Measurements from ENCODE around the gene AKR1C8.
"Not testable (repeated sequence)": the region's sequence is repeated elsewhere in the genome, so short reads cannot be mapped to it uniquely, and the experiment has no call there.

AKR1C8 gene

DNA sequence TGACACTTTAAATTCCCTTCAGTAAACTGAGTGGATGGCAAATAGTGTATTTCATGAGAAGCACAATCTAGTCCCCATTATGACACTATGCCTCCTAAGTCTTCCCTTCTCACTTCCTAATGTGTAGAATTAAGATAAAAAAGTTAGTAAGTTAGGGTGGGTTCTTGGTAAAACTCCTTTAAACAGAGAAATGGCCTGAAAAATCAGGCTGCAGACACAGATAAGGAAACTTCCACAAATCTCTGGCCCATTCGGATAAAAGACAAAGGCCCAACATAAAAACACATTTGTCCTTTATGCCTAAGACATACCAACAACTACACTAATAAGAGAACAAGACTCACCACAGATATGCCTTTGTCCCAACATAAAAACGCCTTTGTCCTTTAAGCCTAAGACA, 21.5 kb downstream of the AKR1C8 start:
- DNase-seq = no peak

- DNase-seq = no peak
These were observed 25.8 kb downstream of the AKR1C8 start for GRCh38 chr10:5159126-5159525.

GRCh38 chr10:5157501-5157900, 27.4 kb downstream of the AKR1C8 start:
- no peak for DNase-seq

DNA sequence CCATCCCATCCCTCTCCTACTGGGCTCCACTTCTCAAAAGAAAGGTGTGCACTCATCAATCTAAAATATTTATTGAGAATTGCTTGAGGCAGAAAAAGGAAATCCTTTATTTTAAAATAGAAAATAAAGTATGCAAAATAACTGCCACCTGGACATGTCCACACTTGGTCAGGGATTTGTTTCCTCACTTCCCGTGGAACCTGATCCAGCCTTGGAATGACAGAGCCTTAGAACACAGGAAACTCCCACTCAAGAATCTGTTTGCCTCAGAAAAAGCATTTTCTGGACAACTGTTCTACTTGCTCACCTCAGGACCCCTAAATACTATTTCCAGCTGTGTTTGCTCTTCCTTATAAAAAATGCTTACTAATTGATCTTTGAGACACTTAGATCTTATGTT, 29.0 kb downstream of the AKR1C8 start:
- no peak for DNase-seq

GRCh38 chr10:5151076-5151475, 33.9 kb downstream of the AKR1C8 start:
- no peak for DNase-seq

- no peak for DNase-seq
These were observed 36.3 kb downstream of the AKR1C8 start for GRCh38 chr10:5148678-5149032.

- DNase-seq = no peak
These were observed 36.8 kb downstream of the AKR1C8 start for GRCh38 chr10:5147981-5148677.

DNA sequence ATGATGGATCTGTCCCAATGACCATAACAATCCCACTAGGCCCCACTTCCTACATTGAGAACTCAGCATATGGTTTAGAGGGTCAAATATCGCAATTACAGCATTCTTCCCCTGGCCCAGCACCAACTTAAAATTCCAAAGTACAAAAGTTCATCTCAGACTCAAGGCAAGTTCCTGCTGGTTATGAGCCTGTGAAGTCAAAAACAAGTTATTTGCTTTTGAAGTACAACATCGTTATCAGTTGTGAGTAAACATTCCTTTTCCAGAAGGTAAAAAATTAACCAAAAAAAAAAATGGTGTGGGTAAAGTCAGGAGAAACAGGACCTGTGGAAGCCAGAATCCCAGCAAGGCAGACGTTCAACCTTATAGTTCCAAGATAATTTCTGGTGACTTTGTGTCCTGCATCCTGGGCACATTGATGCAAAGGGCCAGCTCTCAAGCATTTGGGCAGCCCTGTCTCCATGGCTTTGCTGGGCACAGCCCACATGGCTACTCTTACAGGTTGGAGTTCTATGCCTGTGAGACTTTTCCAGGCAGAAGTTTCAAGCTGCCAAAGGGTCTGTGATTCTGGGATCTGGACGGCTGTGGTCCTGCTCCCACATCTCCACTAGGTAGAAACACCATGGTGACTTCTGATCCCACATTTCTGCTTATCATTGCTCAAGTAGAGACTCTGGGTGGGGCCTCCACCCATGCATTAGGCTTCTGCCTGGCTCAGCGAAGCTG, 37.5 kb downstream of the AKR1C8 start:
- DNase-seq = no peak

DNA sequence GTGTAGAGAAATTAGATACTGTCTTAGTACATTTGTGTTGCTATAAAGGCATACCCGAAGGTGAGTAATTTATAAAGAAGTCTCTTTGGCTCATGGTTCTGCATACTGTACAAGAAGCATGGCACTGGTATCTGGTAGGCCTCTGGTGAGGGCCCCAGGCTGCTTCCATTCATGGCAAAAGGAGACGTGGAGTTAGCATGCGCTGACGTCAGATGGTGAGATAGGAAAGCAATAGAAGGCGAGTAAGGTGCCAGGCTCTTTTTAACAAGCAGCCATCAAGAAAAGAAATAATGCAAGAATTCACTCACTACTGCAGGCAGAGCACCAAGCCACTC, 38.1 kb downstream of the AKR1C8 start:
- DNase-seq = no peak

DNA sequence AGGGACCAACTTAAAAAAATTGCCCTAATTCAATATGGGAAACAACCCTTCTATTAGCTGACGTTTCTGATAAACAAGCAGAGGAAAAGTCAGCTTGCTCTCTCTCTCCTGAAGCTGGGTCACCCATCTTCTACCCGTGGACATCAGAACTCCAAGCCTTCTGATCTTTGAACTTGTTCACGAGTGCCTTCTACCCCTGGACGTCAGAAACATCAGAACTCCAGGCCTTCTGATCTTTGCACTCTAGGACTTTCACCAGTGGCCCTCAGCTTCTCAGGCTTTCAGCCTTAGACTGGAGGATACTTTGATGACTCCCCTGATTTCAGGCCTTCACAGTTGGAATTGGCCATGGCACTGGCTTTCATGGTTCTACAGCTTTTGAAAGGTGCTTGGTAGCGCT, 41.8 kb downstream of the AKR1C8 start:
- DNase-seq = no peak

- no peak for DNase-seq
These were observed 42.8 kb downstream of the AKR1C8 start for GRCh38 chr10:5142199-5142598.

GRCh38 chr10:5137699-5138098, 47.3 kb downstream of the AKR1C8 start:
- not testable (repeated sequence) for DNase-seq

DNA sequence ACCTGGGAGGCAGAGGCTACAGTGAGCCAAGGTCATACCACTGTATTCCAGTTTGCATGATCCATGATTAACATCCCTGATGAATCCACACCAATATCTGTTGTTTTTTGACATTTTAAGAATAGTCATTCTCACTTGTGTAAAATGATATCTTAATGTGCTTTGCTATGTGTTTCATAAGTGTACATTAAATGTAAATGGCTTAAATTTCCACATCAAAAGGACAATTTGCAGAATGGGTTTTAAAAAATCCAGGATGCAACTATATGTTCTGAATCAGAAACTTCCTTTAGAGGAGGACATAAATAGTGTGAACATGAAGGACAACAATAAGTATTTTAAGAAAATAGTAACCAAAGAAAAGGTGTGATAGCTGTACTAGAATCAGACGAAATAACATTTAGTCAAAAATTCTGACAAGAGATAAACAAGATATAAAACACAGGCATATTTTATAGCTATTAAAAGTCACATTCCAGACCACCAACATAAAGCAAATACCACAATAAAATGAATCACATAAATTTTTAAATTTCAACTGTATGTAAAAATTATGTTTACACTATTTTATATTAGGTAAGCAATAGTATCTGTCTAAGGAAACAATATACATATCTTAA, 48.4 kb downstream of the AKR1C8 start:
- DNase-seq = no peak

- DNase-seq = no peak
These were observed 49.4 kb downstream of the AKR1C8 start for GRCh38 chr10:5135581-5135980.

- DNase-seq = no peak
These were observed 59.5 kb downstream of the AKR1C8 start for GRCh38 chr10:5125315-5126044.

DNA sequence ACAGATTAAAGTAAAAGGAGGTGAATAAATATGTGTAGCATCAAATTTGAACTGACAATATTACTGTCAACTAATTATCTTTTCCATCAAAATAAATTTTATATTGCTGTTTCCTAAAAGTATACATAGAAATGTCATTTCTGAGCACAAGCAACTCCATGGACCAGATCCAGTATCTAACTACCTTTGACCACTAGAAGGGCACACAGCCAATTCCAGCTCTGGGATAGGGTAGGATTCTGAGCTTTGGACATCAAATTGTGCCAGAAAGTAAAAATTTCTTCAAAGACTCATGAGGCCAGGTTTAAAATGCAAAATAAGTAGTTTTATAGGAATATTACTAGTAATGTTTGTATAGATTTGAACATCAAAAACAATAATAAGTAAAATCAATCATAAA, 61.1 kb downstream of the AKR1C8 start:
- no peak for DNase-seq

GRCh38 chr10:5119997-5120396, 65.0 kb downstream of the AKR1C8 start:
- not testable (repeated sequence) for DNase-seq

DNA sequence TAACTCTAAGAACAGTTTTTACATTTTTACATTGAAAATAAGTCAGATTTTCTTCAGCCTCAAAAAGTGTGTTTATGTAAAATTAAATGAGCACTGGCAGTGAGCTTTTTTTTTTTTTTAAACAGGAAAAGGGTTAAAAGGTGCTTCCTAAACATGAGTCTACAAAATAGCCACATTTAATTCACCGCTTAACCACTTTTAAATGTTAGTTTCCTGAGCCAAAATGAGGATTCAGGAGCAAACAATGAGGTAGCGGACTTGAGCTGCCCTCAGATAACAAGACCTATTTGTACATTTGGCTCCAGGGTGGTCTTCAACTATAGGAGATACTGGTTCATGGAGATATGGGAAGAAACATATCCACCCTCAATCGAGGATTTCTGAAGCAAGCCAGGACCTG, 67.9 kb downstream of the AKR1C8 start:
- no peak for DNase-seq

- no peak for DNase-seq
These were observed 68.3 kb downstream of the AKR1C8 start for GRCh38 chr10:5116621-5117020.

DNA sequence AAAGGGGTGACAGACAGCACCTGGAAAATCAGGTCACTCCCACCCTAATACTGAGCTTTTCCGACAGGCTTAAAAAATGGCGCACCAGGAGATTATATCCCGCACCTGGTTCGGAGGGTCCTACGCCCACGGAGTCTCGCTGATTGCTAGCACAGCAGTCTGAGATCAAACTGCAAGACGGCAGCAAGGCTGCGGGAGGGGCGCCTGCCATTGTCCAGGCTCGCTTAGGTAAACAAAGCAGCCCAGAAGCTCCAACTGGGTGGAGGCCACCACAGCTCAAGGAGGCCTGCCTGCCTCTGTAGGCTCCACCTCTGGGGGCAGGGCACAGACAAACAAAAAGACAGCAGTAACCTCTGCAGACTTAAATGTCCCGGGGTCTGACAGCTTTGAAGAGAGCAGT, 75.1 kb downstream of the AKR1C8 start:
- not testable (repeated sequence) for DNase-seq

DNA sequence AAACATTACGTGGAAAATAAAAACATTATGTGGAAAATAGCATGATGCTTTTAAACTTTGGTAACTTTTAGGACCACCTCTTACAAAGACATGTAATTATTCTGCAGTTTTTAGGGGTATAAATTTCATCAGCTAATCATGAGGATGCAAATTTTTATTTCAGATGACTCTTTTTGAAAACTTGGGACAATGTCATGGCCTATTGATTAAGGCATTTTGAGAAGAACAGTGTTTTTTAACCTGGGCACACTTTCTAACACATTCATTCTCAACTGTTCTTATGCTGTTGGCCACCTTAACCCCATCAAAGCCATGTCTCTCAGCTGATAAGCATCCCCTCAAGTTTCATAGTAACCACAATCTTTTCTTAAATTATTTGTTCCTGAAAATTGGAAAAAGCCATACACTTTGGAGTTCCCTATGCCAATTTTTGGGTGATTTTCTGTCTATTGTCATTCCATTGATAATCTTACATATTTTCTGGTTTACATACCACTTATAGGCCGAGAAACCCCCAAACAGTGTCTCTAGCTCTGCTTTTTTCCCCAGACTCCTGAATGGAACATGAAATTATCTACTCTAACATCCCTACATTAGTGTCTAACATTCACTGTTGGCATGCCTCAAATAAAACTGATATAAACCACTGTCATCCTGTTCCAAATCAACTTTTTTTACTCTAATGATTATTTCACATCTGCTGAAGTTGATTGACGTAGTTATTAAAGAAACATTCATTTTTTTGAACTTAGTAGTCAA, 76.1 kb downstream of the AKR1C8 start:
- DNase-seq = no peak

DNA sequence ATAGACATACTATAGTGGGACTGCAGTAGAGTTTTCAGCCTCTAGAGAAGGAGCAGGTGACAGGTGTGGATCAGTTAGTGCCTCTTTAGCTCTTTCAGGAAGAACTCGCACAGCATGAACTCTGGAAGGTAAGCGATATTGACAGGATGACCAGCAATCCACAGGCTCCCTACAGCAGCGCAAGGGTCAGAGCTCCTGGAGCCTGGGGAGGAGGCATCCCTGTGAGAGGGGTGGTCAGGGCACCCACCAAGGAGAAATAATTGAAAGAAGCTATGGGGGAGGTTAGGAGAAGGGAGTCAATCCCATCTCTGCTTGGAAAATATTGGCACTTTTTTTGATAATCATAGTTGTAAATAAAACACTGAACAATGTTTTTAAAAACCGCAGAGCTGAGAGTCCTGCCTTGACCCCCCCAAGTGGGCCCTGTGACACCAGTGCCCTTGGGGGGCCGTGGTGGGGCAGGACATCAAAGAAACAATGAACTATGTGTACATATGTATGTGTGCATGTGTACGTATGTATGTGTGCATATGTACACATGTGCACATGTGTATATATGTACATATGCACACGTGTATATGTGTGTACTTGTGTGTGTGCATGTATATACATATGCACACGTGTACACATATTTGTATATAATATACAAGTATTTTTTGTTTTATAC, 77.0 kb downstream of the AKR1C8 start:
- no peak for DNase-seq

Measured in NCI-H1105 treated with DMSO at 0.1 percent for 48 hours (cell line).